ENCODE measurements around the gene LAMTOR4.
A peak's percentile ranks its signal among the peaks of the same experiment; 100 is the strongest.

LAMTOR4 gene

DNA sequence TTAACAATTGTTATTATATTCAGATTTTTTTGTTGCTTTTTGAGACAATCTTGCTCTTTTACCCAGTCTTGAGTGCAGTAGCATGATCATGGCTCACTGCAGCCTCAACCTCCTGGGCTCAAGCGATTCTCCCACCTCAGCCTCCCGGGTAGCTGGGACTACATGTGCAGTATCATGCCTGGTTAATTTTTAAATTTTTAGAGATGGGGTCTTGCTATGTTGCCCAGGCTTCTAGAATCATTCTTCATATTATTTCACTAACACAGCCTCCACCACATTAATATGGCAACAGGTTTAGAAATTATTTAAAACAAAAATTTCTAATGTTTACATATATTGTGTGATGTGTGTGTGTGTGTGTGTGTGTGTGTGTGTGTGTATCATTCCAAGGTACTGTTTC, 1.4 kb upstream of the LAMTOR4 start:
- DNase-seq (ENCODE audit: low read depth): no peak
- no peak overlapping the region for H3K4me3 ChIP-seq (replicated peaks; ENCODE audit: low read depth, low read length)
- TF ChIP-seq, protein P1, sequence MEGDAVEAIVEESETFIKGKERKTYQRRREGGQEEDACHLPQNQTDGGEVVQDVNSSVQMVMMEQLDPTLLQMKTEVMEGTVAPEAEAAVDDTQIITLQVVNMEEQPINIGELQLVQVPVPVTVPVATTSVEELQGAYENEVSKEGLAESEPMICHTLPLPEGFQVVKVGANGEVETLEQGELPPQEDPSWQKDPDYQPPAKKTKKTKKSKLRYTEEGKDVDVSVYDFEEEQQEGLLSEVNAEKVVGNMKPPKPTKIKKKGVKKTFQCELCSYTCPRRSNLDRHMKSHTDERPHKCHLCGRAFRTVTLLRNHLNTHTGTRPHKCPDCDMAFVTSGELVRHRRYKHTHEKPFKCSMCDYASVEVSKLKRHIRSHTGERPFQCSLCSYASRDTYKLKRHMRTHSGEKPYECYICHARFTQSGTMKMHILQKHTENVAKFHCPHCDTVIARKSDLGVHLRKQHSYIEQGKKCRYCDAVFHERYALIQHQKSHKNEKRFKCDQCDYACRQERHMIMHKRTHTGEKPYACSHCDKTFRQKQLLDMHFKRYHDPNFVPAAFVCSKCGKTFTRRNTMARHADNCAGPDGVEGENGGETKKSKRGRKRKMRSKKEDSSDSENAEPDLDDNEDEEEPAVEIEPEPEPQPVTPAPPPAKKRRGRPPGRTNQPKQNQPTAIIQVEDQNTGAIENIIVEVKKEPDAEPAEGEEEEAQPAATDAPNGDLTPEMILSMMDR (IDR thresholded peaks at IDR 0.05; ENCODE audit: low read length, missing control alignments): no peak

DNA sequence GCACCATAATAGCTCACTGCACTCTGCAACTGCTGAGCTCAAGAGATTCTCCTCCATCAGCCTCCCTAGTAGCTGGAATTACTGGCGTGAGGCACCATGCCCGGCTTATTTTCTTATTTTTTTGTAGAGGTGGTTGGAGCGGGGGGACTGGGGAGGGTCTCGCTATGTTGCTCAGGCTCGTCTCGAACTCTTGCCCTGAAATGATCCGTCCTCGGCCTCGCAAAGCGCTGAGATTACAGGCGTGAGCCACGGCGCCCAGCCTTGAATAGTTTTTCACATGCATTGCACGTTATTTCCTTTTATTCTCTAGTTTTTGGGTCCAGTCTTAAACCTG, 526 bp upstream of the LAMTOR4 start:
- TF ChIP-seq, protein P1 (IDR thresholded peaks at IDR 0.05; ENCODE audit: low read length, missing control alignments): no peak
- DNase-seq (ENCODE audit: low read depth): no peak
- peak overlapping the region; percentile 84 for H3K4me3 ChIP-seq (replicated peaks; ENCODE audit: low read depth, low read length)

DNA sequence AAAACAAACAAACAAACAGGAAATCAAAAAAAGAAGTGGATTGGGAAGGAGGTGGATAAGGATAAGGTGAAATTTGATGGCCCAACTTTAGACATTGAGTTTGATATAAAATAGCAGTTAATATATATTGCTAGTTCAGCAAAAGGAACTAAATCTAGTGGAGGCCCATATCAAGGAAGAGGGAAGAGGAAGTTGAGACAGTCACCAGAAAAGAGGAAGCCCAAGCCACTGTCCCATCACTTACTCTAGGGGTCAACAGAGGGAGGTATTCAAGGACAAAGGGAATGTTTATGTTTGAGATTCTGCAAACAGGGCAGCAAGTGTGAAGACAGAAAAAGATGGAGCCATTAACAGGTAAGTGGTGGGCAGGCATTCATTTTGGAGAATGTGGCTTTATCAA, 3.7 kb downstream of the LAMTOR4 start:
- DNase-seq (ENCODE audit: low read depth): no peak
- H3K4me3 ChIP-seq (replicated peaks; ENCODE audit: low read depth, low read length): no peak overlapping the region
- TF ChIP-seq, protein P1 (IDR thresholded peaks at IDR 0.05; ENCODE audit: low read length, missing control alignments): no peak

DNA sequence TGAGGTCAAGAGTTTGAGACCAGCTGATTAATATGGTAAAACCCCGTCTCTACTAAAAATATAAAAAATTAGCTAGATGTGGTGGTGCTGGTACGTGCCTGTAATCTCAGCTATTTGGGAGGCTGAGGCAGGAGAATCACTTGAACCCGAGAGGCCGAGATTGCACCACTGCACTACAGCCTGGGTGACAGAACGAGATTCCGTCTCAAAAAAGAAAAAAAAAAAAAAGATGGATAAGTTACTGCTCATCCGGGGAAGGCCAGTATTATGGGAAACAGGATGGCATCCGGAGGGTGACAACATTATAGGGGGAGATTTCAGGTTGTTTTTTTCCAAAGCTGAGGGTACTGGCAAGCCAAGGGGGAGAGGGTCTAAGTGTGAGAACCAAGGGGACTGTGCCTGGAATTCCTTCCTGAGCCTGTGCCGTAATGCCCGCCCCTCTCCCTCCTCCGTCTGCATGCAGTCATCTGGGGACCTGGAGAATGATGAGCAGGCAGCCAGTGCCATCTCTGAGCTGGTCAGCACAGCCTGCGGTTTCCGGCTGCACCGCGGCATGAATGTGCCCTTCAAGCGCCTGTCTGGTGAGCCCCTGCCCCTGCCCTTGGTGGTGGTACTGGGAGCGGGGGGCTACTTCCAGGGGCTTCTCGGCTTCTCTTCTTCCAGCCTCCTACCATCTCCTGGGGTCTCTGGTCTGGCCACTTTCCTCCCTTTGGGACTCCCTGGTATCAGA, 4.4 kb downstream of the LAMTOR4 start:
- DNase-seq (ENCODE audit: low read depth): no peak
- no peak overlapping the region for H3K4me3 ChIP-seq (replicated peaks; ENCODE audit: low read depth, low read length)
- TF ChIP-seq, protein P1 (IDR thresholded peaks at IDR 0.05; ENCODE audit: low read length, missing control alignments): no peak

DNA sequence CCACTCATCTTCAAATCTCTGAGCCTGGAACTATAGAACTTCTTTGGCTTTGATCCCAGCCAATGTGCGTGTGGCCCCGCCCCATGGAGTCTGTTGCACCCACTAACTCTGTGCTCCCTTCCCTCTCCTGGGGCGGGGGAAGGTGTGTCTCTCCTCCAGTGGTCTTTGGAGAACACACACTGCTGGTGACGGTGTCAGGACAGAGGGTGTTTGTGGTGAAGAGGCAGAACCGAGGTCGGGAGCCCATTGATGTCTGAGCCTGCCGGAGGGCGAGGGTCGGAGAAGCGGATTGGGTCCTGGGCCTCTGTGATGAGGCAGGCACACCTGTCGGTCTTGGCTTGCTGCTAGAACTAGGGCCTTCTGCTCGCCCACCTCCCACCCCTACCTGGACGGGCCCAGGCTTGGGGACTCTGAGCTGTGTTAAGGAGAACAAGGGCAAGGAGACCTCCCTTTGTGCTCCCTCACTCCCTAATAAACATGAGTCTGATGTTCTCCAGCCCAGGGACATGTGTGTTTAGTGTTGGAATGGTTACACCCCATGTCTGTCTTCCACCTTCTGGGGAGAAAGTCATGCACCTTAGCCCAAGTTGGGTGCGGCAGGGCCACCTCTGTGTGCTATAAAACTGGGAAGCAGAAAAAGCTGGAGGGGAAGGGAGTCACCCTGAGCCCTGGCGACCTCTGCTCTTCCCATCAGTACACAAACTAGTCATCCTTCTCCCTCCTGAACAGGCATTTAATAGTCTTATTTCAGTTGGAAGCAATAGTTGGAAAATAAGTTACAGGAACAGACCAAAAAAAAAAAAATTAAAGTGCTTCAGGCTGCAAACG, 5.2 kb downstream of the LAMTOR4 start:
- no peak for DNase-seq (ENCODE audit: low read depth)
- TF ChIP-seq, protein P1 (IDR thresholded peaks at IDR 0.05; ENCODE audit: low read length, missing control alignments): no peak
- no peak overlapping the region for H3K4me3 ChIP-seq (replicated peaks; ENCODE audit: low read depth, low read length)

DNA sequence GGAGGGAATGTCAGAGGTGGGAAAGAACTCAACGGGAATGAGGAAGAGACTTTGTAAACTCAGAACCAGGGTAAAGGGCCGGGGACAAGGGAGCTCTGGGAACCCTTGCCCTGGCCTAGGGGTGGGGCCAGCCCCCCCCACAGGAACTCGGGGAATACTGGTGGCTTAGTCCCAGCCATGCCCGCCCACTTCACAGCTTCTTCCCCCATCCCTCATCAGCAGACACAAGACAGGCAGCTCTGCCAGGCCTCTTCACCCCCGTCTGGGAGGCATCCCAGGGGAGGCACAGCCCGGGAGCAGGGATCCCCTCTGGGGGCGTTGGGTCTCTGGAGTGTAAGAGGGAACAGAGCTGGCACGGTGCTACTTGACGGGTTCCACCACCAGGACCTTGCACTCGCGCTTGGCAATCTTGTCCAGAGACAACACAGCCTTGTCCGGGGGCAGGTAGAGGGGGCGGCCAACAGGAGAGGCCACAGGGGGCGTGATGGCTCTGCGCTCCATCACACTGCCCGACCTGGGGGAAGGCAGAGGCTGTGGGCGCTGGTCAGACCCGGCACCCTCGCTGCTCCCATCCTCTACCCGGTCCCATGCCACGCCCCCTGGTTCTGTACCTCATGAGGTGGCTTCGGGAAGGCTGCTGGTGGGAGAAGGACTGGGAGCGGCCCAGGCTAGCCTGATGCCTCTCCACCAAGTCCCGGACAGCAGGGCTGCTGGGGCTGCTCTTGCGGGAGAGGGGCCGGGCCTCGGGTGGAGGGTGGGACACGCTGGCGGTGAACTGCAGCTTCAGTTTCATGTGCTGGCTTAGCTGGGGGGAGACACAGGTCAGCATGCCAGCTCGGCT, 6.2 kb downstream of the LAMTOR4 start:
- TF ChIP-seq, protein P1 (IDR thresholded peaks at IDR 0.05; ENCODE audit: low read length, missing control alignments): no peak
- H3K4me3 ChIP-seq (replicated peaks; ENCODE audit: low read depth, low read length): no peak overlapping the region
- DNase-seq (ENCODE audit: low read depth): no peak

Measured in fibroblast of pulmonary artery (primary cell).